ENCODE measurements around the gene HNF1B.

HNF1B gene

DNA sequence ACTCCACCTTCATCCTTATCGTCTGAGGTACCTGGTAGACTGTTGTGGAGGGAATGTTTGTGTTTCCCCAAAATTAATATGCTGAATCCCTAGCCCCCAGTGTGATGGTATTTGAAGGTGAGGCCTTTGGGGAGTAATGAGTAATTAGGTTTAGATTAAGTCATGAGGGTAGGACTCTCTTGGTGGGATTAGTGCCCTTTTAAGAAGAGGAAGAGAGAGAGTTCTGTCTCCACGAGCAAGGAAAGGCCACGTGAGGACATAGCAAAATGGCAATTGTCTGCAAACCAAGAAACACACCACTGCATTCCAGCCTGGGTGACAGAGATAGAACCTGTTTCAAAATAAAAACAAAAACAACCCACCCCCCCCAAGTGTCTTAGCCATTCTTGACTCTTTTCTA lies 80.6 kb downstream of the HNF1B start:
- DNase-seq = no peak

DNA sequence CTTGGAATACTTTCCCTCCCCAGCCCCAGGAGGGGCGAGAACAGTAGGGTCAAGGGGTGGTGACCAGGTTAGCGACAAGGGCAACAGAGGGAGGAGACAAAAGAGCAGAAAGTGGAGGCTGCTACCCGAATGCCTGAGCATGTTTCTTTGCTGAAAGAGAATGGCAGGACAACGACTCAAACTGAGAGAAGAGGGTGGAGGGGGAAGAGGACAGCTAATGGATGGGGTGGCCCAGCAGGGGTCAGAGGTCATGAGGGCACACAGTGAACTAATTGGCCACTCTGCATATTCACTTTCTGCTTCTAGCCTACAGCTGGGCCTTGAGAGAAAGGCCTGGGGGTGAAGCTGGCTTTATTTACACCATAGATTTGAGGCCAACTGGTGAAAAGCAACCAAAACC lies 82.5 kb downstream of the HNF1B start:
- no peak for DNase-seq

DNA sequence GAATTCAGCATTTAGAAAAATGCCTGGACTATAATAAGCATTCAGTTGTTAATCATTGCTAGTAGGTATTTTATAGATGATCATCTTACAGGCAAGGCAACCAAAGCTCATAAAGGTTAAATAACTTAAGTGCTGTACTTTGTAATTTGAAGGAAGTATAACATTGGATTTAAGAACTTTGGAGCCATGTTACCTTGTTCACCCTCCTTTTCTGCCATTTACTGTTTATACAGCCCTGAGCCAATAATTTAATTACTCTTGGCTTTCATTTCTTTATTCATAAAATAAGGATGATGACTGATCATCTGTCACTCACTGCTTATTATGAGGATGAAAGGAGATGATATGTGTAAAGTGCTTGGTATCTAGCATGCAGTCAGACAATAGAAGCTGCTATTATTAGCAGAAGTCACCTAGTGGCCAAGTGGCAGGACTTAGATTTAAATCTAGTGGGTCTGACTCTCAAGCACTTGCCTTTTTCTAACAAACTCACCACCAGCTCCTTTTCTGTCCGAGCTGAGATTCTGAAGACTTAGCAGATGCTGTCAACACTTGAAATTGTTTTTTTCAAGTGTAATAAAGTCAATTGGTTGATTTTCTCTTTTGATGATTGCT lies 83.4 kb downstream of the HNF1B start:
- DNase-seq = no peak

DNA sequence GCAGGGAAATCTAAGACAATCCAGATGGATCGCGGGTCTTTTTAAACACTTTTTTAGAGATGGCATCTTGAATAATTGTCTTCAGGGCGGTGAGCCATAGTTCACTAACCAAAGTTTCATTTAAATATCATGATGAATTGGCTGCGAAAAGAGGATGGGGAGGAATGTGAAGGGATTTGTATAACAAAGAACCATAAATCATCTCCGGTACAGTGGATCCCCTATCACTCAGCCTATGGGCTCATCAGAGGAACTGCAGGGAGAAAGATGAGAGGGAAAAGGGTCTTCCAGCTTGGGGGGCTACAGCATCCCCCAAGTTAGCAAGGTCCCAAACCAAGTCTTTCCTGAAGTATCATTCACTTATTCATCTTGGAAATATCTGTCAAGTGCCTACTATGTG lies 84.9 kb downstream of the HNF1B start:
- DNase-seq = no peak

DNA sequence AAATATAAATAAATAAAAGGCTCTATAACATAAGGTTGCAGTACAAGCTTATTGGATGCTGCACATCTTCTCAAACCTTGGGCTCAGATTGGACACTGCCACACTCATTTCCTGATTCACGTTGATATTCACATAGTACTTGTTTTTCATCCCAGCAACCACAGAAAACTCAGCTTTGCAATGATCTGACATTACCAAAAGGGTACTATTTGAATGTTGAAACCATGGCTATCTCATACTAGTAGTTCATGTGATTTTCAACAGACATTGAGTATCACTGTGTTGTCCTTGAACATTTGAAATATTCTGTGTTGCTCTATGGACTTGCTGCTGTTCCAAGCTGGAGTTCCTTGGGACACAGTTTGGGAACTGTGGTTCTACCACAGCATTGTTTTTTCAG lies 87.7 kb downstream of the HNF1B start:
- DNase-seq = no peak

DNA sequence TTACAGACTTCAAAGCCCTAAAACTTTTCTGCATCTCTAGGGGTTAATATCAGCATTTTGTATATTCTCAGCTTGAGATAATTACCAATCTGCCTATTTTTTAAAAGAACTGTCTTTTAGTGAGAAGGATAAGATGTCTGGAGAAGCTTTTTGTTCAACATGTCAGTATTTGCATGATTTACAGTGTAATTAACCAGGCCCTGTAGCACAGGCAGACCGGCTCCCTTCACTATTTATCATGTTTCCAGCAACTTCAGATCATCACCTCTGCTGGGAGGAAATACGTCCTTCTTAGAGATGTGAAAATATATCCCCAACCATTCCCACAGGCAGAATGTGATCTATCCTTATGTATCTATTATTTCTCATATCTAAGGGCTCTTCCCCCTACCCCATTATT lies 93.0 kb downstream of the HNF1B start:
- no peak for DNase-seq

DNA sequence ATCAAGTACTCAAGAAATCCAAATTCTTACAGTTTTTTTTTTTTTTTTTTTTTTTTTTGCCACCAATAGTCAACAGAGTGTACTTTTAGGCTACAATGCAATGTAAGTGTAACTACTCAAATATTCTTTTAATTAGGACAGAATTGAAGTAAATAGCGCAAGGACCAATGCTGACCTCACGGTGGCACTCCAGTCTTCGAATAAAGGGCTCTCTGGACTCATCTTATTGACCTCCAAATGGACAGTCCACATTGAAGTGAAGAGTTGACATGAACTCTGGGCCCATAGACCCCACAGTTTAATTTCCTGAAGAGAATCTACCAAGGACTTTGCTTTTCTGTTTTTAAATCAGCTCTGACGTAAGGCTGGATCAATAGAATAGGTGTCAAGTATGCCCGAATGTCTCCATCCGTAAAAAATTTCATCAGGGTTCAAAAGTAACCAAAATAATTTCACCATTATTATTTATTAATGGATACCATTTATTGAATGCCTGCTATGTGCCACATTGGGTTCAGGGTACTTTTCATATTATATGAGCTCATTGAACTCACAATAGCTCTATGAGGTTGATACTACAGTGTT lies 94.3 kb downstream of the HNF1B start:
- peak in 1 of 2 experiments; percentile 10 for DNase-seq

DNA sequence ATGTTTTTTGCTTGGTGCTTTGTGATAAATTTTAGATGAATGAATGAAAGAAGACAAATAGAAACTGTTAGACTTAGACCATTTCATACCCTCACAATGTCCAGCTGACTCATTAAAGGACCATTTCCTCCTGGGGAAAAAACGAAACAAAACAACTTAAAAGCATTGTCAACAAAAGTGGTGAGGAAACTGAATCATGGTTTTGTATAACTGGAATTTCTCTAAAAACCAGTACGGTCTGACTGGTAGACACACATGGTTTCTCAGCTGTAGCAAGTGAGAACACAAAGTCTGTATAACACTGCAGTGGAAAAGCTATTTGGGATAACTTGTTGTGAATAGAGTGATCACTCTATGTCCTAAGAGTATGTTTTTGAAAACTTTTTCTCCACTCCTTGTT lies 96.3 kb downstream of the HNF1B start:
- DNase-seq = no peak

DNA sequence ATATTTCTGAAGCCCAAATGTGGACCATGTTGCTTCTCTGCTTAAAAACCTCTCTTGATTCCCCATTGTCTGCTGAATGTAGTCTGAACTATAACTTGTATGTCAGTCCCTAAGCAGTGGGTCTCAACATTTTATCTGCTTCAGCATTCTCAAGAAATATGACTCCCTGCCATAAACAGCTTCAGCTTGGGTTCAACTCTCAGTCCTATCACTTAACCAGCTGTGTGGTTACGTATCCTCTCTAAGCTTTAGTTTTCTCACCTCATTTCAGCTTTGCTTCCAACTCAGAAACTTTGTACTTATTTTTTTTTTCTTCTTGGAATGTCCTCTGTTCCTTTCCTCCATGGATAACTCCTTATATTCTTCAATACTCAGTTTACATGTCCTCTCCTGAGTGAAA lies 97.0 kb downstream of the HNF1B start:
- DNase-seq = no peak

DNA sequence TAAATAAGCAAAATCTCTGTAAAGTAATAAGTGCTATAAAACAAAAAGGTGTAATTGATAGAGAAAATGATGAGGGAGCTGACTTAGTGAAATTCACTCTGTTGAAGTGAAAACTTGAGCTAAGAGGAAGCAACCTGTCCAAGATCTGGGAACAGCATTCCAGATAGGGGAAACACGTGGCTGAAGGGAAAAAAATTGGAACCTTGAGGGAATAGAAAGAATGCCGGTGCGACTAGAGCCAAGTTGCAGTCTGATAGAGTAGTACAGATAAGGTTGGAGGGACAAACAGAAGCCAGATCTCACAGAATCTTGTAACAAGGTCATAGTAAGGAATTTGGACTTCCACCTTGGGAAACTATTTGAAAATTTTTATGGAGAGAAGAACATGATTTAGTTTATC lies 101.0 kb downstream of the HNF1B start:
- no peak for DNase-seq

DNA sequence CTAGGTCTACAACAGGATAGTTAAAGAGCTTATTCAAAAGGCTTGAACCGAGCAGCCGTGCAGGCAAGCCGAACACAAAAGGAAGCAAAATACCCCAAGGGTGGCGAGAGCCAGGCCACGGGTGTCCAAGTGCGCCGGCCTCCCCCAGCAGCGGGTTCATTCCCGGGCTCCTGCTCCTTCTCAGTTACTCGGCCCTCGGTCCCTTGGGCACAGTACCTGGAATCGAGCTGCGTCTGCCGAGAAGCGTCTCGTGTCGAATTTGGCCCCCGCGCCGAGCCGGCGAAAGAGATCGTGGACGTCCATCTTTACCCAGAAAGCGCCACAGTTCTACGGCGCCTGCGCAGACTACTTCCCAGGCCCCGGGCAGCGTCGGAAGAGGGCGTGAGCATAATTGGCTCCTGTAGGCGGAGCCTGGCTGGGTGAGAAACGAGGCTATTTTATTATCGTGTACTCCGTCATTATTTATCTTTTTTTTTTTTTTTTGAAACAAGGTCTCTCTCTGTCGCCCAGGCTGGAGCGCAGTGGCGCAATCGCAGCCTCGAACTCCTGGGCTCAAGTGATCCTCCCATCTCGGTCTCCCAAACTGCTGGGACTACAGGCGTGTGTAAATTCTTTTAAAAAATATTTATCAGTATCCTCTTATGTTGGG lies 101.6 kb downstream of the HNF1B start, which contains the start of gene DDX52:
Gene DDX52, minus strand, starts transcription at position 329 of the 649 bp plus-strand sequence. Its CDS starts 26 bp downstream, at position 303.
- peak; percentile 71 to 86 for DNase-seq

DNA sequence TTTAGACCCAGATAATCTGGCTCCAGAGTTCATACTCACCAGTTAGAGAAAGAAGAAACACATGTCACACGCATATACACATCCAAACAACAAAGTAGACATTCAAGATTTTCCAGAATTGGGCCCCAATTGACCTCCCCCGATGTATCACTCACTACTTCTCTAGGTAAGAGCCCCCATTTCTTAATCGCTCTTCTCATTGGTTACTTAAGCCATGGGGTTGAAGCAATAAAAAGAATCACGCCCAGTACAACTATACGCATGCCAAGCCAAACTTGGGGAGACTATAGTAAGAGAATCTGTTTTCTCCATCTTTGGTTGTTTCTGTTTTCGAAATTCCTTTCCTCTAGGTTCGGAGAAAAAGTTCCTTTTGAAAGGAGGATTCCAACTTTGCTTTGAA lies 102.2 kb downstream of the HNF1B start:
- no peak for DNase-seq

DNA sequence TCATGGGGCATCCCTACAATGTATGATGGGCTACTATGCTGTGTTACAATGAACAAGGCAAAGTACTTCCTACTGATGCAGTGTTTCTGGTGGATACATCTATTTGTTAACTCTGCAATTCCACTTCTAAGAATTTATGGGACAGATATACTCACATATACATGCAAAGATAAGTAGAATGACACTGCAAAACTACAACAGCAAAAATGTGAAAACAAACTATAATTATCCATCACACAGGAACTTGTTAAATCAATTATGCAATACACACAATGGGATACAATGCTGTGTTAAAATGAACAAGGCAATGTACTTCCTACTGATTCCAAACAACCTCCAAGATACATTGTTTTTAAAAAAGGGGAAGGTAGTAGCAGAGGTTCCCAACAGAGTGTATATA lies 104.8 kb downstream of the HNF1B start:
- DNase-seq = no peak

DNA sequence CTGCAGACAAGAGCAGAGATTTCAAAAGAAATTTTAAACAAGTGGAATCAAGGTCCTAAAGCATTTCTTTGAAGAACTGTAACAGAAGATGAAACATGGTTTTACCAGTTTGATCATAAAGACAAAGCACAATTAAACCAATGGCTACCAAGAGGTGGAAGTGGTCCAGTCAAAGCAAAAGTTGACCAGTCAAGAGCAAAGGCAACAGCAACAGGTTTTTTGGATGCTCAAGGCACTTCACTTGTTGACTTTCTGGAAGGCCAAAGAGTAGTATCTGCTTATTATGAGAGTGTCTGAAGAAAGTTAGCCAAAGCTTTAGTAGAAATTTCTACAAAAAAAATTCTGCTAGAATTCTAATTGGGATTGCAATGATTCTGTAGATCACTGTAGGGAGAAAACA lies 106.9 kb downstream of the HNF1B start:
- no peak for DNase-seq

Measured in NCI-H187 (cell line).